ENCODE measurements around the gene C10orf67. TPM values are rescaled to one million over a fixed set of nuclear protein-coding genes. Genes with fewer than 3 reads are reported as not detected.

The C10orf67 gene
- total RNA-seq, 1 experiment from 2014 or later = not detected

GRCh38 chr10:23311034-23311433, 33.6 kb downstream of the C10orf67 start:
- H2BK12ac ChIP-seq (ENCODE audit: insufficient read length, low read depth, low read length) = no peak overlapping the region
- no peak overlapping the region for H3K14ac ChIP-seq (ENCODE audit: insufficient read depth, low read length)
- H4K8ac ChIP-seq (replicated peaks; ENCODE audit: insufficient read length, low read depth, low read length) = no peak overlapping the region
- H4K91ac ChIP-seq (ENCODE audit: insufficient read length, low read depth, low read length) = no peak overlapping the region
- H4K20me1 ChIP-seq (ENCODE audit: control insufficient read depth, insufficient read depth, insufficient read length) = no peaks in the 10 kb centered on the region
- no peaks in the 10 kb centered on the region for H3K79me2 ChIP-seq (ENCODE audit: insufficient read depth, low read length)
- no peak overlapping the region for H3T11ph ChIP-seq (ENCODE audit: low read length)
- Mint-ChIP-seq H3K27me3 (ENCODE audit: low read depth) (peaks cover 5% of the 10 kb centered on the region), H3K27ac (no peak overlapping the region), H3K9me3 (no peaks in the 10 kb centered on the region; a peak in 1 of 5 replicates), H3K4me3 (no peak overlapping the region), H3K4me1 (no peaks in the 10 kb centered on the region), H3K36me3 (ENCODE audit: insufficient read depth in 1 of 3, low read depth in 3 of 3) (no peaks in the 10 kb centered on the region)
- no peak for DNase-seq
- no peak overlapping the region for H2BK20ac ChIP-seq (ENCODE audit: low read depth, low read length, poor library complexity, severe bottlenecking)
- H2AK5ac ChIP-seq (ENCODE audit: insufficient read length, low read length) = no peak overlapping the region
- no peak overlapping the region for H2BK15ac ChIP-seq (ENCODE audit: low read depth, low read length)
- H3K79me1 ChIP-seq (ENCODE audit: insufficient read depth, low read depth, low read length, poor library complexity, severe bottlenecking) = no peaks in the 10 kb centered on the region
- no peaks in the 10 kb centered on the region for H3K4me1 ChIP-seq (ENCODE audit: insufficient read depth, low read length)
- H3K23me2 ChIP-seq (ENCODE audit: insufficient read length, low read depth, low read length, poor library complexity, severe bottlenecking) = no peaks in the 10 kb centered on the region
- no peak overlapping the region for H3K18ac ChIP-seq (ENCODE audit: insufficient read length, low read depth, low read length)
- no peak overlapping the region for H3K4me2 ChIP-seq (ENCODE audit: insufficient read depth, insufficient read length, low read length)
- no peak overlapping the region for H3K9ac ChIP-seq (ENCODE audit: extremely low read depth, insufficient read length, low read length)
- no peaks in the 10 kb centered on the region for H3K27me3 ChIP-seq (ENCODE audit: insufficient read depth, low read length)
- no peak overlapping the region for H2AFZ ChIP-seq (ENCODE audit: low read length)
- WGBS (ENCODE audit: extremely low coverage, insufficient read length, low lambda C conversion rate) = no CpG with 5 or more reads among the region's 1 CpG
- no peak overlapping the region for H3K56ac ChIP-seq (ENCODE audit: insufficient read length, low read depth, low read length)
- H3K27ac ChIP-seq (ENCODE audit: insufficient read length, low read depth, low read length) = no peak overlapping the region
- no peak overlapping the region for H2BK5ac ChIP-seq (ENCODE audit: insufficient read length, low read length)
- no peak overlapping the region for H3K23ac ChIP-seq (ENCODE audit: insufficient read length, low read depth, low read length)
- no peak for TF ChIP-seq CTCF (conservative IDR thresholded peaks at IDR 0.05)
- H3K4ac ChIP-seq (ENCODE audit: low read depth, low read length) = no peak overlapping the region
- no peak overlapping the region for H4K5ac ChIP-seq (ENCODE audit: insufficient read length, low read depth, low read length)
- no peak overlapping the region for H2BK120ac ChIP-seq (ENCODE audit: low read depth, low read length, poor library complexity, severe bottlenecking)
- no peaks in the 10 kb centered on the region for H3K9me3 ChIP-seq (ENCODE audit: control insufficient read depth, low read depth, low read length)

Measured in H9 (cell line).